ENCODE results near the gene TTC12. TPM values are rescaled to one million over a fixed set of nuclear protein-coding genes. Genes with fewer than 3 reads are reported as not detected.

TTC12 gene
- total and polyA plus RNA-seq, 2 of the 8 experiments (the other 6 are each of a cell fraction or from before 2014, with no cell fraction given) = 4.7 to 9.0 TPM

DNA sequence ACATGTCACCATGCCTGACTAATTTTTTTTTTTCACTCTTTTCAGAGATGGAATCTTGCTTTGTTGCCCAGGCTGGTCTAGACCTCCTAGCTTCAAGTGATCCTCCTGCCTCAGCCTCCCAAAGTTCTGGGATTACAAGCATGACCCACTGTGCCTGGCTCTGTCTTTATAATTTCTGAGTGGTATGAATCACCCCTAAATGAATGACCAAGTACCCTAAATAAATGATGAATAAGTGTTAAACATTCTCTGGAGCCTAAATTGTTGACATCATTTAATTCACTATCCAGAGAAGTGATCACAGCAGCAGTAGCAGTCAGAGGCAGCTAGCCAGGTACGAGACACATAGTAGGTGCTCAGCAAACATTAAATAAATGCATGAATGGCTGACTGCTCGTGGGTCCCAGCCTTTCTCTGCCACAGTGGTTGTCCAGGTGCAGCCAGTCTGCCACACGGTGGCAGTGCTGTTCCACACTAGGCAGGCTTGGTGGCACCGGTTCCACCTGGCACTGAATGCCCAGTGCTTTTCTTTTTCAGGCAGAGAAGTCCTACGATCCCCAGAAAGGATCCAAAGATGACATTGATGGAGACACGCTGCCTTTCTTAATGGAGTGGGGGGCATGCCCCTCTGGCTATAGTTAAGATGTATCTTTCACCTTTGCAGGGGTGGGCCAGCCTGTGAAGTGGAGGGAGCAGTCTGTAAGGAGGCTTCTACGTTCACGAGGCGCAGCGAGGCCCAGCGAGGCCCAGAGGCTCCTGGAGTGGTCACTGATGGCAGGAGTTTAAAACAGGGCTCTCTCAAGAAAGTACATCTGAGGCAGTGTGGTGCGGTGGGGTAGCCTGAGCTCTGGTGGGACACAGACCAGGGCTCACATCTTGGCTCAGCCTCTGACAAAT lies 8.7 kb upstream of the TTC12 start (continued):
- TF ChIP-seq ZNF274 (IDR thresholded peaks at IDR 0.05; ENCODE audit: borderline replicate concordance, extremely low read depth, low read length) (no peak), SIRT6 (IDR thresholded peaks at IDR 0.05; ENCODE audit: low read length) (no peak), RAD21 (IDR thresholded peaks at IDR 0.05 in 1 of 2, conservative IDR thresholded peaks at IDR 0.05 in 1 of 2; ENCODE audit: low read depth in 2 of 2, low read length in 2 of 2) (peak; percentile 99 to 100), KDM1A (IDR thresholded peaks at IDR 0.05; ENCODE audit: borderline replicate concordance, low read length) (peak; percentile 65; the same call in 1 of the 2 replicates), CBX5 (IDR thresholded peaks at IDR 0.05; ENCODE audit: low read depth, low read length) (no peak), HDAC2 (IDR thresholded peaks at IDR 0.05; ENCODE audit: borderline replicate concordance in 1 of 2, low read depth in 2 of 2, low read length in 2 of 2) (peak in 1 of 2 experiments; percentile 23; a peak in 1 of 4 replicates), POLR2A (IDR thresholded peaks at IDR 0.05; ENCODE audit: control extremely low read depth in 1 of 2, low read depth in 2 of 2, low read length in 2 of 2) (no peak), TBP (IDR thresholded peaks at IDR 0.05; ENCODE audit: low read depth, low read length) (no peak), SIN3A (conservative IDR thresholded peaks at IDR 0.05 in 1 of 2, IDR thresholded peaks at IDR 0.05 in 1 of 2; ENCODE audit: low read depth in 1 of 2, low read length in 2 of 2) (no peak), BCL11A (IDR thresholded peaks at IDR 0.05; ENCODE audit: low read depth in 2 of 2, low read length in 2 of 2) (no peak), EP300 (IDR thresholded peaks at IDR 0.05; ENCODE audit: borderline replicate concordance in 1 of 2, low read depth in 2 of 2, low read length in 2 of 2) (no peak), NANOG (IDR thresholded peaks at IDR 0.05; ENCODE audit: insufficient read depth, low read depth, low read length, poor library complexity, severe bottlenecking) (no peak), TCF12 (IDR thresholded peaks at IDR 0.05; ENCODE audit: low read depth, low read length) (0 out of 2 replicates have a peak, but pooled peaks have one; percentile 25)
